PC-3 (cell line): ENCODE results near the gene TBX1. TPM values are rescaled to one million over a fixed set of nuclear protein-coding genes. Genes with fewer than 3 reads are reported as not detected.

Experiments used
- ATAC-seq: fragments of 200-7000 bp; cut with Tn5 transposase; 2 replicates; pipeline ENCODE4 v1.9.1; 2020; ENCODE audit warnings: mild to moderate bottlenecking, moderate library complexity
- BruUV-seq: library from RNA; stranded (reverse); fragments of 400-500 nt; replicated peaks from 2 replicates; lab custom pipeline; 2021; lab: Mats Ljungman, UMichigan
- CTCF ChIA-PET: fragments of 300-600 bp; sonication (Branson Sonifier 250); formaldehyde crosslinking; loops from one replicate; lab custom pipeline; 2022; ENCODE audit warnings: antibody characterized with exemption; lab: Charles Lee
- POLR2A ChIA-PET: fragments of 300-600 bp; sonication (Branson Sonifier 250); formaldehyde crosslinking; loops from one replicate; lab custom pipeline; 2022; ENCODE audit warnings: antibody characterized with exemption; ENCODE audit not compliant: unreplicated experiment; lab: Charles Lee
- DNase-seq: peaks from one replicate; pipeline ENCODE4 v3.0.0-alpha.2; 2015
- H2AFZ ChIP-seq: fragments of 300-600 bp; sonication (generic); 2 replicates; pipeline ENCODE4 v1.6.0; 2016; ENCODE audit warnings: antibody characterized with exemption, low read length
- H3F3A ChIP-seq: fragments of 300-600 bp; sonication (generic); one replicate; pipeline ENCODE4 v1.6.0; 2017; ENCODE audit warnings: antibody characterized with exemption, low read length, control low read depth, mild to moderate bottlenecking; ENCODE audit not compliant: unreplicated experiment
- H3K27ac ChIP-seq: fragments of 300-600 bp; sonication (generic); 2 replicates; pipeline ENCODE4 v1.5.1; 2016; ENCODE audit warnings: mild to moderate bottlenecking, low read length
- H3K27me3 ChIP-seq: fragments of 300-600 bp; sonication (generic); 2 replicates; pipeline ENCODE4 v1.6.1; 2016; ENCODE audit warnings: low read length, mixed read lengths
- H3K36me3 ChIP-seq: fragments of 300-600 bp; sonication (generic); 2 replicates; pipeline ENCODE4 v1.6.1; 2016; ENCODE audit warnings: low read depth, mixed run types, low read length, mixed read lengths
- H3K4me1 ChIP-seq: fragments of 300-600 bp; sonication (generic); 2 replicates; pipeline ENCODE4 v1.5.1; 2016; ENCODE audit warnings: low read length; ENCODE audit not compliant: insufficient read depth
- H3K4me2 ChIP-seq: fragments of 300-600 bp; sonication (generic); 2 replicates; pipeline ENCODE4 v1.6.0; 2016; ENCODE audit warnings: low read length
- H3K4me3 ChIP-seq: fragments of 300-600 bp; sonication (generic); 2 replicates; pipeline ENCODE4 v1.5.1; 2016; ENCODE audit warnings: mild to moderate bottlenecking, low read length, mixed read lengths
- H3K79me2 ChIP-seq: fragments of 300-600 bp; sonication (generic); 2 replicates; pipeline ENCODE4 v1.6.1; 2017; ENCODE audit warnings: low read length, mixed read lengths
- H3K9ac ChIP-seq: fragments of 300-600 bp; sonication (generic); 2 replicates; pipeline ENCODE4 v1.6.0; 2016; ENCODE audit warnings: mild to moderate bottlenecking, low read length
- H3K9me2 ChIP-seq: fragments of 300-600 bp; sonication (generic); replicated peaks from 2 replicates; pipeline ENCODE4 v1.6.1; 2016; ENCODE audit warnings: mixed run types, low read length, mixed read lengths
- H3K9me3 ChIP-seq: fragments of 300-600 bp; sonication (generic); 2 replicates; pipeline ENCODE4 v1.6.1; 2016; ENCODE audit warnings: low read length, mixed read lengths
- H4K20me1 ChIP-seq: fragments of 300-600 bp; sonication (generic); 2 replicates; pipeline ENCODE4 v1.6.1; 2016; ENCODE audit warnings: low read length, mixed read lengths
- CTCF ChIP-seq: fragments of 300-600 bp; sonication (generic); conservative IDR thresholded peaks from 2 replicates; pipeline ENCODE4 v1.5.1; 2017; ENCODE audit warnings: antibody characterized with exemption, low read depth, mild to moderate bottlenecking, low read length
- EZH2 ChIP-seq: fragments of 300-600 bp; sonication (generic); IDR thresholded peaks from one replicate; pipeline ENCODE4 v1.6.1; 2017; ENCODE audit warnings: antibody characterized with exemption, mild to moderate bottlenecking, low read length; ENCODE audit not compliant: unreplicated experiment
- EZH2phosphoT487 ChIP-seq: fragments of 300-600 bp; sonication (generic); IDR thresholded peaks from 2 replicates; pipeline ENCODE4 v1.6.1; 2018; ENCODE audit warnings: mild to moderate bottlenecking, antibody characterized with exemption, low read length, borderline replicate concordance
- intact Hi-C: fragments of 100-400 bp; cut with micrococcal nuclease; formaldehyde crosslinking; loops from 2 replicates; pipeline ENCODE4 v1.9.0; 2023
- total RNA-seq: library from RNA; depleted of rRNA; stranded (reverse); fragments of >200 nt; gene quantifications from 2 replicates; pipeline ENCODE4 v1.2.3, GENCODE V29; 2014

The TBX1 gene
- total RNA-seq, 1 experiment from 2014 or later: 18.6 TPM

GRCh38 chr22:19802001-19802893 is 41.7 kb downstream of the TBX1 start:
- POLR2A ChIA-PET: no interaction called here
- peaks cover 3% of the 10 kb centered on the region for H3F3A ChIP-seq
- intact Hi-C loops: no loop called here
- H3K9ac ChIP-seq: no peak overlapping the region
- BruUV-seq: no TSS peak
- H2AFZ ChIP-seq: no peak overlapping the region
- no peaks in the 10 kb centered on the region for H3K36me3 ChIP-seq
- DNase-seq: no peak
- CTCF ChIA-PET: no interaction called here
- H4K20me1 ChIP-seq: no peaks in the 10 kb centered on the region
- no peak overlapping the region for H3K4me3 ChIP-seq
- H3K79me2 ChIP-seq: no peaks in the 10 kb centered on the region
- TF ChIP-seq EZH2phosphoT487 (no peak), CTCF (no peak), EZH2 (no peak)
- H3K4me2 ChIP-seq: no peak overlapping the region
- H3K9me2 ChIP-seq: no peaks in the 10 kb centered on the region
- no peak for ATAC-seq
- H3K27me3 ChIP-seq: no peaks in the 10 kb centered on the region
- no peak overlapping the region for H3K27ac ChIP-seq
- no peaks in the 10 kb centered on the region for H3K9me3 ChIP-seq
- H3K4me1 ChIP-seq: peaks cover 16% of the 10 kb centered on the region

- no peaks in the 10 kb centered on the region for H3K9me2 ChIP-seq
- H3K4me3 ChIP-seq: no peak overlapping the region
- no peak overlapping the region for H3K27ac ChIP-seq
- no peak for TF ChIP-seq EZH2
- TF ChIP-seq CTCF: no peak
- no peak for TF ChIP-seq EZH2phosphoT487
- H3K27me3 ChIP-seq: no peaks in the 10 kb centered on the region
- no peak overlapping the region for H3K4me2 ChIP-seq
- peaks cover 3% of the 10 kb centered on the region for H3F3A ChIP-seq
- H4K20me1 ChIP-seq: no peaks in the 10 kb centered on the region
- ATAC-seq: no peak
- BruUV-seq: no TSS peak
- H2AFZ ChIP-seq: no peak overlapping the region
- H3K79me2 ChIP-seq: no peaks in the 10 kb centered on the region
- no peak for DNase-seq
- intact Hi-C loops: no loop called here
- H3K4me1 ChIP-seq: peaks cover 20% of the 10 kb centered on the region
- CTCF ChIA-PET: no interaction called here
- POLR2A ChIA-PET: no interaction called here
- no peak overlapping the region for H3K9ac ChIP-seq
- no peaks in the 10 kb centered on the region for H3K9me3 ChIP-seq
- H3K36me3 ChIP-seq: no peaks in the 10 kb centered on the region
Measured at GRCh38 chr22:19802894-19803735, 42.5 kb downstream of the TBX1 start.
